A673 (cell line): ENCODE measurements around the gene GJA10.

Source experiments
- CTCF ChIP-seq: fragments of 300-800, 200-600 bp; sonication (generic); conservative IDR thresholded peaks from 2 replicates; pipeline ENCODE4 v1.5.1; 2017; ENCODE audit warnings: low read depth, mild to moderate bottlenecking, antibody characterized with exemption, low read length, moderate library complexity, mixed read lengths
- EZH2 ChIP-seq: fragments of 200-600 bp; sonication (generic); IDR thresholded peaks from 2 replicates; pipeline ENCODE4 v1.6.1; 2017; ENCODE audit warnings: borderline replicate concordance, low read depth, mild to moderate bottlenecking, mixed read lengths, antibody characterized with exemption, low read length; ENCODE audit not compliant: poor library complexity, severe bottlenecking

- no peak for TF ChIP-seq CTCF
- TF ChIP-seq EZH2 = no peak
Observed at GRCh38 chr6:89888871-89889270, 5.4 kb upstream of the GJA10 start.
